Caki2 (cell line): Measurements from ENCODE around the gene FXR2. TPM values are rescaled to one million over a fixed set of nuclear protein-coding genes. Genes with fewer than 3 reads are reported as not detected.

Source experiments
- DNase-seq: peaks from one replicate; pipeline ENCODE4 v3.0.0-alpha.2; 2015; ENCODE audit warnings: low read depth
- in situ Hi-C: cut with HindIII; loops from 2 replicates; pipeline ENCODE4 v1.10.0; 2016; ENCODE audit warnings: low sequenced_read_pairs, low pct_unique_long_range_greater_than_20kb, mixed read lengths
- total RNA-seq: library from RNA; depleted of rRNA; stranded (reverse); fragments of >200 nt; shearing (Covaris generic); gene quantifications from 2 replicates; pipeline ENCODE4 v1.2.3, GENCODE V29; 2014; ENCODE audit warnings: low replicate concordance

The FXR2 gene
- total RNA-seq, 1 experiment from 2014 or later = 48.8 TPM

GRCh38 chr17:7592422-7593021 lies 22.2 kb downstream of the FXR2 start:
- no peak for DNase-seq
- in situ Hi-C loops = no loop called here

- no peak for DNase-seq
- in situ Hi-C loops = no loop called here
Observed at GRCh38 chr17:7591596-7591995, 23.1 kb downstream of the FXR2 start.

GRCh38 chr17:7590743-7591142 lies 24.0 kb downstream of the FXR2 start:
- DNase-seq = no peak

GRCh38 chr17:7589891-7590691 lies 24.6 kb downstream of the FXR2 start, which contains the start of gene SOX15:
SOX15 (minus strand) TSS chr17:7590094; CDS start chr17:7589676, 418 bp downstream.
- no peak for DNase-seq
- in situ Hi-C loops = no loop called here

More at GRCh38 chr17:7590743-7591142, 24.0 kb downstream of the FXR2 start:
- in situ Hi-C loops = no loop called here

GRCh38 chr17:7589204-7589868 lies 25.4 kb downstream of the FXR2 start:
- in situ Hi-C loops = no loop called here
- no peak for DNase-seq

- DNase-seq = no peak
- in situ Hi-C loops = no loop called here
Observed at GRCh38 chr17:7588553-7589203, 26.0 kb downstream of the FXR2 start.

- DNase-seq = no peak
Observed at GRCh38 chr17:7587420-7588151, 27.1 kb downstream of the FXR2 start.

GRCh38 chr17:7586673-7587419 lies 27.9 kb downstream of the FXR2 start:
- DNase-seq = no peak
- in situ Hi-C loops = no loop called here

More at GRCh38 chr17:7587420-7588151, 27.1 kb downstream of the FXR2 start:
- in situ Hi-C loops = no loop called here

GRCh38 chr17:7583253-7584109 lies 31.2 kb downstream of the FXR2 start, which contains the start of gene MPDU1:
MPDU1 (plus strand) TSS chr17:7583852; CDS start chr17:7583863, 11 bp downstream.
- DNase-seq = peak; percentile 94
- in situ Hi-C loops = no loop called here

GRCh38 chr17:7582396-7583252 lies 32.1 kb downstream of the FXR2 start:
- in situ Hi-C loops = no loop called here
- DNase-seq = no peak

GRCh38 chr17:7580604-7581575 lies 33.8 kb downstream of the FXR2 start:
- no peak for DNase-seq
- in situ Hi-C loops = no loop called here

- in situ Hi-C loops = no loop called here
- no peak for DNase-seq
Observed at GRCh38 chr17:7579834-7580603, 34.7 kb downstream of the FXR2 start.

- peak; percentile 94 for DNase-seq
Observed at GRCh38 chr17:7579001-7579833, 35.5 kb downstream of the FXR2 start, which contains the start of gene CD68. CD68 (plus strand) TSS chr17:7579638; CDS start chr17:7579678, 40 bp downstream.

More at GRCh38 chr17:7579001-7579833, 35.5 kb downstream of the FXR2 start, which contains the start of gene CD68:
- in situ Hi-C loops = no loop called here
